ENCODE measurements around the gene ADAP1. TPM values are rescaled to one million over a fixed set of nuclear protein-coding genes. Genes with fewer than 3 reads are reported as not detected.
"Not testable (repeated sequence)": the region's sequence is repeated elsewhere in the genome, so short reads cannot be mapped to it uniquely, and the experiment has no call there.

The ADAP1 gene
- total RNA-seq, 3 donors from 2014 or later, result 75.0 to 79.6 (median 79.5) TPM

- no peaks in the 10 kb centered on the region for H3K36me3 Mint-ChIP-seq (ENCODE audit: insufficient read depth)
- H3K27me3 Mint-ChIP-seq (ENCODE audit: low read depth), result no peaks in the 10 kb centered on the region
- DNase-seq, result no peak
- H3K9me3 Mint-ChIP-seq, result no peaks in the 10 kb centered on the region
- H3K4me1 Mint-ChIP-seq (ENCODE audit: low read depth), result peaks cover 16% of the 10 kb centered on the region
- no peak overlapping the region for H3K4me3 Mint-ChIP-seq
- no peak for ATAC-seq
These were observed 40.6 kb downstream of the ADAP1 start for GRCh38 chr7:913736-914520.

- Mint-ChIP-seq H3K4me1 (ENCODE audit: low read depth) (peaks cover 16% of the 10 kb centered on the region), H3K4me3 (no peak overlapping the region), H3K9me3 (no peaks in the 10 kb centered on the region), H3K27me3 (ENCODE audit: low read depth) (no peaks in the 10 kb centered on the region), H3K36me3 (ENCODE audit: insufficient read depth) (no peaks in the 10 kb centered on the region)
- DNase-seq (no peak), ATAC-seq (no peak)
These were observed 42.5 kb downstream of the ADAP1 start for GRCh38 chr7:911791-912480.

GRCh38 chr7:910931-911431, 43.5 kb downstream of the ADAP1 start:
- no peaks in the 10 kb centered on the region for H3K36me3 Mint-ChIP-seq (ENCODE audit: insufficient read depth)
- H3K9me3 Mint-ChIP-seq, result no peaks in the 10 kb centered on the region
- H3K4me1 Mint-ChIP-seq (ENCODE audit: low read depth), result peaks cover 12% of the 10 kb centered on the region
- no peak for ATAC-seq
- no peak overlapping the region for H3K4me3 Mint-ChIP-seq
- no peak for DNase-seq
- H3K27me3 Mint-ChIP-seq (ENCODE audit: low read depth), result no peaks in the 10 kb centered on the region

GRCh38 chr7:910441-910861, 44.0 kb downstream of the ADAP1 start:
- Mint-ChIP-seq H3K27me3 (ENCODE audit: low read depth) (no peaks in the 10 kb centered on the region), H3K9me3 (no peaks in the 10 kb centered on the region), H3K4me3 (peak overlapping the region; percentile 57), H3K4me1 (ENCODE audit: low read depth) (peaks cover 10% of the 10 kb centered on the region), H3K36me3 (ENCODE audit: insufficient read depth) (no peaks in the 10 kb centered on the region)
- DNase-seq (no peak), ATAC-seq (peak; percentile 28 to 36)

GRCh38 chr7:909358-910329, 44.8 kb downstream of the ADAP1 start:
- Mint-ChIP-seq H3K4me1 (ENCODE audit: low read depth) (peaks cover 10% of the 10 kb centered on the region), H3K9me3 (no peaks in the 10 kb centered on the region), H3K4me3 (peak overlapping the region; percentile 57), H3K27me3 (ENCODE audit: low read depth) (no peaks in the 10 kb centered on the region), H3K36me3 (ENCODE audit: insufficient read depth) (no peaks in the 10 kb centered on the region)
- ATAC-seq, result peak; percentile 15 to 29
- DNase-seq, result no peak

GRCh38 chr7:908591-909357, 45.7 kb downstream of the ADAP1 start:
- DNase-seq (peak; percentile 70), ATAC-seq (peak; percentile 80 to 87)
- H3K36me3 Mint-ChIP-seq (ENCODE audit: insufficient read depth); H3K9me3 Mint-ChIP-seq; H3K4me1 Mint-ChIP-seq (ENCODE audit: low read depth); H3K27me3 Mint-ChIP-seq (ENCODE audit: low read depth): not testable (repeated sequence)
- peak overlapping the region; percentile 51 for H3K4me3 Mint-ChIP-seq

- DNase-seq, result no peak
- H3K4me3 Mint-ChIP-seq, result no peak overlapping the region
- peak in 1 of 2 donors; percentile 4 for ATAC-seq
- peaks cover 10% of the 10 kb centered on the region for H3K4me1 Mint-ChIP-seq (ENCODE audit: low read depth)
- H3K9me3 Mint-ChIP-seq, result no peaks in the 10 kb centered on the region
- H3K36me3 Mint-ChIP-seq (ENCODE audit: insufficient read depth), result no peaks in the 10 kb centered on the region
- H3K27me3 Mint-ChIP-seq (ENCODE audit: low read depth), result no peaks in the 10 kb centered on the region
These were observed 46.3 kb downstream of the ADAP1 start for GRCh38 chr7:908159-908581.

- H3K36me3 Mint-ChIP-seq (ENCODE audit: insufficient read depth), result no peaks in the 10 kb centered on the region
- H3K4me3 Mint-ChIP-seq, result no peak overlapping the region
- DNase-seq, result no peak
- peaks cover 10% of the 10 kb centered on the region for H3K4me1 Mint-ChIP-seq (ENCODE audit: low read depth)
- no peak for ATAC-seq
- no peaks in the 10 kb centered on the region for H3K9me3 Mint-ChIP-seq
- H3K27me3 Mint-ChIP-seq (ENCODE audit: low read depth), result no peaks in the 10 kb centered on the region
These were observed 47.1 kb downstream of the ADAP1 start for GRCh38 chr7:907158-907980.

GRCh38 chr7:906776-907157, 47.7 kb downstream of the ADAP1 start:
- DNase-seq (no peak), ATAC-seq (no peak)
- Mint-ChIP-seq H3K4me1 (ENCODE audit: low read depth) (peaks cover 10% of the 10 kb centered on the region), H3K9me3 (no peaks in the 10 kb centered on the region), H3K36me3 (ENCODE audit: insufficient read depth) (no peaks in the 10 kb centered on the region), H3K27me3 (ENCODE audit: low read depth) (no peaks in the 10 kb centered on the region), H3K4me3 (no peak overlapping the region)

- Mint-ChIP-seq H3K4me3 (no peak overlapping the region), H3K27me3 (ENCODE audit: low read depth) (no peaks in the 10 kb centered on the region)
- DNase-seq, result no peak
These were observed 49.6 kb downstream of the ADAP1 start for GRCh38 chr7:904847-905246.

GRCh38 chr7:903921-904755, 50.3 kb downstream of the ADAP1 start:
- H3K36me3 Mint-ChIP-seq (ENCODE audit: insufficient read depth), result no peaks in the 10 kb centered on the region
- H3K9me3 Mint-ChIP-seq, result no peaks in the 10 kb centered on the region
- H3K27me3 Mint-ChIP-seq (ENCODE audit: low read depth), result no peaks in the 10 kb centered on the region
- H3K4me1 Mint-ChIP-seq (ENCODE audit: low read depth), result no peaks in the 10 kb centered on the region
- no peak overlapping the region for H3K4me3 Mint-ChIP-seq
- no peak for DNase-seq
- ATAC-seq, result no peak

More at GRCh38 chr7:904847-905246, 49.6 kb downstream of the ADAP1 start:
- Mint-ChIP-seq H3K36me3 (ENCODE audit: insufficient read depth) (no peaks in the 10 kb centered on the region), H3K9me3 (no peaks in the 10 kb centered on the region), H3K4me1 (ENCODE audit: low read depth) (peaks cover 3% of the 10 kb centered on the region)
- ATAC-seq, result no peak

GRCh38 chr7:902996-903395, 51.5 kb downstream of the ADAP1 start:
- Mint-ChIP-seq H3K27me3 (ENCODE audit: low read depth) (no peaks in the 10 kb centered on the region), H3K9me3 (no peaks in the 10 kb centered on the region), H3K36me3 (ENCODE audit: insufficient read depth) (no peaks in the 10 kb centered on the region), H3K4me1 (ENCODE audit: low read depth) (no peaks in the 10 kb centered on the region), H3K4me3 (no peak overlapping the region)
- DNase-seq (no peak), ATAC-seq (no peak)

Data from activated T-cell treated with anti-CD3 and anti-CD28 coated beads, Interleukin-2, amount 50 U/mL, for 4 hours (primary cell).